Mucosa of stomach (tissue), 1 donor: ENCODE measurements around the gene OR4D11.
"Not testable (repeated sequence)": the region's sequence is repeated elsewhere in the genome, so short reads cannot be mapped to it uniquely, and the experiment has no call there.

Experiments
- H3K27me3 ChIP-seq: one replicate; pipeline ENCODE4 v1.7.0; 2013; ENCODE audit warnings: mild to moderate bottlenecking, low read length; ENCODE audit not compliant: control insufficient read depth, insufficient read depth
- H3K36me3 ChIP-seq: one replicate; pipeline ENCODE4 v1.7.0; 2013; ENCODE audit warnings: low read length; ENCODE audit not compliant: control insufficient read depth, insufficient read depth
- H3K4me1 ChIP-seq: one replicate; pipeline ENCODE4 v1.7.0; 2013; ENCODE audit warnings: mild to moderate bottlenecking, low read length; ENCODE audit not compliant: control insufficient read depth, insufficient read depth
- H3K4me3 ChIP-seq: one replicate; pipeline ENCODE4 v1.7.0; 2013; ENCODE audit warnings: low read length
- H3K9ac ChIP-seq: one replicate; pipeline ENCODE4 v1.7.0; 2013; ENCODE audit warnings: mild to moderate bottlenecking, low read length, moderate library complexity
- H3K9me3 ChIP-seq: one replicate; pipeline ENCODE4 v1.7.0; 2013; ENCODE audit warnings: mild to moderate bottlenecking, low read length, moderate library complexity; ENCODE audit not compliant: control insufficient read depth
- donor health status: Pancreatic carcinoma.

The OR4D11 gene

GRCh38 chr11:59503276-59503675 is at the start of gene OR4D11:
Gene OR4D11, plus strand, starts transcription at chr11:59503576. Its CDS starts 0 bp downstream, at chr11:59503576.
- Histone ChIP-seq H3K9me3 (no peaks in the 10 kb centered on the region), H3K4me3 (no peak within 1 kb of the TSS), H3K36me3 (no peaks in the 10 kb centered on the region), H3K27me3 (no peaks in the 10 kb centered on the region), H3K4me1 (no peaks in the 10 kb centered on the region), H3K9ac (no peak within 1 kb of the TSS)

DNA sequence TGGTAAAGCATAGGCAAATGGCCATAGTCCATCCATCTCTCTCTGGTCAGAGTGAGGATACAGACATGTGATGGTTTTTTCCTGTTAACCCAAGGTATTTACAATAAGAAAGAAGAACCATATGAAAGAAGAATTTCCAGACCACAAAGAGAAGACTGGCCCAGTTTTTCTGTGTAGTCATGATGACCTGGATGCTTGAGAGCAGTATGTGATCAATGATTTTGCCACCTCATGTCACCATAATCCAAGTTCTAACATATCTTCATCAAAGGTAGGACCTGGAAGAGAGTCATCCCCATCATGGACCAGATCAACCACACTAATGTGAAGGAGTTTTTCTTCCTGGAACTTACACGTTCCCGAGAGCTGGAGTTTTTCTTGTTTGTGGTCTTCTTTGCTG is 46.7 kb upstream of the OR4D11 start, which contains the start of gene OR4D6:
TSS of gene OR4D6 (plus strand) at position 301 of the 400 bp plus-strand sequence. CDS start at position 301, 0 bp downstream.
- Histone ChIP-seq H3K27me3 (no peaks in the 10 kb centered on the region), H3K36me3 (no peaks in the 10 kb centered on the region), H3K4me1 (no peaks in the 10 kb centered on the region), H3K9me3 (no peaks in the 10 kb centered on the region), H3K9ac (no peak within 1 kb of the TSS), H3K4me3 (no peak within 1 kb of the TSS)

GRCh38 chr11:59459916-59460315 is 43.5 kb upstream of the OR4D11 start:
- no peaks in the 10 kb centered on the region for H3K36me3 ChIP-seq
- H3K9ac ChIP-seq = no peak overlapping the region
- no peak overlapping the region for H3K4me3 ChIP-seq

DNA sequence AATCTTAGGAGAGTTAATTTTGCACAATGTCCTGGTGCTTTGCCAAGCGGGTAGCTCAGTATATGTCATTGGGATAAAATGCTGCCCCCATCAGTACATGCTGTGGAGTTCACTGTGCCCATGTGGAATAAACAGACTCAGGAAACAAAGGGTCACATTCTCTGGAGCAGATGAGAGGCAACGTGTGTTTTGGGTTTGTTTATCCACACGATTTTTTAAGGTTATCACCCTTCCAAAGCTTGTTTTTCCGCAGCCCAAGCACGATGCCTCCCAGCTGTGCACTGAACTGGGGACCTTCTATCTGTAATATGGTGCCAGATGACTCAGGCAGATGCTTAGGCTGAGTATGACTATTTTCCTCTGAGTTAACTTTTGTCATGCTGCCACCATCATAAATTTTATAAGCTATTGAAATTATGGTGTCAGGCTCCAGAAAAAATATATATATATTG is 40.2 kb upstream of the OR4D11 start:
- no peak overlapping the region for H3K4me3 ChIP-seq
- no peaks in the 10 kb centered on the region for H3K36me3 ChIP-seq
- no peaks in the 10 kb centered on the region for H3K4me1 ChIP-seq
- H3K9ac ChIP-seq = no peak overlapping the region
- no peaks in the 10 kb centered on the region for H3K9me3 ChIP-seq
- no peaks in the 10 kb centered on the region for H3K27me3 ChIP-seq

More at GRCh38 chr11:59459916-59460315, 43.5 kb upstream of the OR4D11 start:
- H3K4me1 ChIP-seq = no peaks in the 10 kb centered on the region
- no peaks in the 10 kb centered on the region for H3K9me3 ChIP-seq
- H3K27me3 ChIP-seq = no peaks in the 10 kb centered on the region

GRCh38 chr11:59473015-59473414 is 30.4 kb upstream of the OR4D11 start, which contains the start of gene OR4D10:
Gene OR4D10, plus strand, starts transcription at chr11:59473315. Its CDS starts 4,115 bp downstream, at chr11:59477430.
- no peaks in the 10 kb centered on the region for H3K9me3 ChIP-seq

DNA sequence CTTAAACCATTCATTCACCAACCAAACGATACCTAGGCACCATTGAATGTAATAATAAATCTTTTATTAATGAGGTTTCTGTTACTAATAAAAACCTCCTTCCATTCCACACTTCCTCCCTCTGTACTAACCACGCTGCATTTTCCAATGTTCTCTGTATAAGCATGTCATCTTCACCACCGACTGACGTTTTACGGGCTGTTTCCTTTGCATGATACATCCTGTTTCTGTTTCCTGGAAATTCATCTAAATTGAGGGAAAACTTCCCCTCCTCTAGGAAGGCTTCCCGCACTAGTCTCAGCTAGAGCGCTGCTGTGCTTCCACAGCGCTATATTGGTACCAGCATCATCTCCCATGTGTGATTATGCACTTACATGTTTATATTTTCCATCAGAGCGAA is 28.2 kb upstream of the OR4D11 start:
- Histone ChIP-seq H3K9me3 (no peaks in the 10 kb centered on the region), H3K9ac (no peak overlapping the region), H3K27me3 (no peaks in the 10 kb centered on the region), H3K36me3 (no peaks in the 10 kb centered on the region), H3K4me1 (no peaks in the 10 kb centered on the region), H3K4me3 (no peak overlapping the region)

More at GRCh38 chr11:59473015-59473414, 30.4 kb upstream of the OR4D11 start, which contains the start of gene OR4D10:
- Histone ChIP-seq H3K27me3 (no peaks in the 10 kb centered on the region), H3K4me3 (no peak within 1 kb of the TSS), H3K36me3 (no peaks in the 10 kb centered on the region), H3K4me1 (no peaks in the 10 kb centered on the region), H3K9ac (no peak within 1 kb of the TSS)

GRCh38 chr11:59479906-59480305 is 23.5 kb upstream of the OR4D11 start:
- Histone ChIP-seq H3K27me3 (no peaks in the 10 kb centered on the region), H3K4me3 (no peak overlapping the region), H3K36me3 (no peaks in the 10 kb centered on the region), H3K4me1 (no peaks in the 10 kb centered on the region), H3K9me3 (no peaks in the 10 kb centered on the region), H3K9ac (no peak overlapping the region)

DNA sequence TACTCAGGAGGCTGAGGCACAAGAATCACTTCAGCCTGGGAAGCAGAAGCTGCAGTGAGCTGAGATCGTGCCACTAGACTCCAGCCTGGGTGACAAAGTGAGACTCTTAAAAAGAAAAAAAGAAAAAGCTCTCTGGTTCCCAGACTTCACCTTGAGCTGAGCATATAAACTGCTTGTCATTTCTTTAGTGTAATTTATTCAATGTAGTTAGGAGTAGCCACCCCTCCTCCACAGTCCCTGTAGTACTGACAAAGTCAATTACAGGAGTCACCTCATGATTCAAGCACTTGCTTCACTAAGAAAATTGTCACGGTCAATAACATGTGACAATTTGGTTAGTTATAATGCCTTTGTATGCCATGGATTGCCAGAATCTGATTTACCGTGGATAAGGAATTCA is 23.0 kb upstream of the OR4D11 start:
- no peaks in the 10 kb centered on the region for H3K27me3 ChIP-seq
- H3K9ac ChIP-seq = no peak overlapping the region
- no peak overlapping the region for H3K4me3 ChIP-seq
- H3K4me1 ChIP-seq = no peaks in the 10 kb centered on the region
- H3K36me3 ChIP-seq = no peaks in the 10 kb centered on the region
- no peaks in the 10 kb centered on the region for H3K9me3 ChIP-seq

GRCh38 chr11:59501931-59502330 is 1.4 kb upstream of the OR4D11 start:
- H3K4me1 ChIP-seq = no peaks in the 10 kb centered on the region
- no peak overlapping the region for H3K4me3 ChIP-seq
- H3K9ac ChIP-seq = no peak overlapping the region
- H3K36me3 ChIP-seq = no peaks in the 10 kb centered on the region
- no peaks in the 10 kb centered on the region for H3K27me3 ChIP-seq
- no peaks in the 10 kb centered on the region for H3K9me3 ChIP-seq

DNA sequence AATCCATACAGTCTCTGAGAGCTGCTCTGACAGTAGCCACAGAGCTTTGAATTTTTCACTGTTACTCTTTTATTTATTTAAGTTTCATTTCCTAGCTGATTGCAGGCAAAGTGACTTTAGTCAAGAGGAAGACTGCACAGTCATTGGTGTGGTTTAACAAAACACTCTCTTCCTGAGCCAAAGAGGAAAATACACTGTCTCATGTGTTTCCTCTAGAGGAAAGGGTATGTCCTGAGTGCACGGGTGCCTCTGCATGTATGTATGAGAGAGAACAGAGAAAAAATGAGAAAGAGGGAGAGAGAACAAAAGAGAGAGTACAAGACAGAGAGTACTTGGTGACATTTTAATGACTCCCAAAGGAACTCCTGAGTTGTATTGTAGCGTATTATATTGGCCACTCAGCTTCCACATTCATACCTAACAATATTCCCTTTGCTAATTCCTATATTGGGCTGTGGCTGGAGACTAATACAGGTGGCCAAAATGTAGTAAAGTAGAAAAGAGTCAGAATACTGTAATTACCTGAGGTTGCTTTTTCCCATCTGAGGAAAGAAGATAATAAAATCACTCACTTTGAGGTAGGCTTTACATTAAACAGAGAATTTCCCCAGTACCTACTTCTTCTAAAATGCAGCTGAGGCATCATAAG is 7.7 kb downstream of the OR4D11 start, which contains the start of gene OR4D9:
TSS of gene OR4D9 (plus strand) at position 599 of the 649 bp plus-strand sequence. CDS start 3,374 bp downstream, outside the sequence.
- Histone ChIP-seq H3K4me3 (no peak within 1 kb of the TSS), H3K4me1 (no peaks in the 10 kb centered on the region), H3K9me3 (no peaks in the 10 kb centered on the region), H3K27me3 (no peaks in the 10 kb centered on the region), H3K9ac (no peak within 1 kb of the TSS), H3K36me3 (no peaks in the 10 kb centered on the region)

DNA sequence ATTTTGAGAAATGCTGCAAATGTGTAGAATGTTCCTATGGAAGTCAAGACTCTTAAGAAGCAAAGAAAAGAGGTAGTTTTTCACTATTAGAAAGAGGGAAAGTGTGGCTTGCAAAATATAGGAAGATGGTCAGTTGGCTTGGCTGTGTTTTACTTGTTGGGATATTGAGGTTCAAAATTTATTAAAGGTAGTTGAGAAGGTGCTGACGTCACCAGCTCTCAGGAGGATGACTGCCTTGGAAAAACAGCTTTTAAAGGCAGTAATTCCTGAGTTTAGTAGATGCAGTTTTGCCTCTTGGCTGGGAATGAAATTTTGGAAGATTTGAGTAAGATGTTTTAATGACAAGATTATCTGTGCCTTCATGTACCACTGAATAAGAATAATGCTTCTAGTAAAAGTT is 8.3 kb downstream of the OR4D11 start:
- no peak overlapping the region for H3K9ac ChIP-seq
- H3K27me3 ChIP-seq = no peaks in the 10 kb centered on the region
- H3K4me1 ChIP-seq = no peaks in the 10 kb centered on the region
- no peak overlapping the region for H3K4me3 ChIP-seq
- H3K36me3 ChIP-seq = no peaks in the 10 kb centered on the region
- H3K9me3 ChIP-seq = no peaks in the 10 kb centered on the region

GRCh38 chr11:59520139-59520538 is 16.8 kb downstream of the OR4D11 start:
- H3K9ac ChIP-seq, H3K27me3 ChIP-seq, H3K9me3 ChIP-seq, H3K4me1 ChIP-seq, H3K36me3 ChIP-seq, H3K4me3 ChIP-seq: not testable (repeated sequence)
